CD1c-positive myeloid dendritic cell (primary cell): ENCODE results near the gene SLC2A4RG.

Experiments used
- DNase-seq: peaks from one replicate; pipeline ENCODE4 v3.0.0-alpha.2; 2016; ENCODE audit errors: extremely low spot score

The SLC2A4RG gene

GRCh38 chr20:63752411-63753101, 13.0 kb downstream of the SLC2A4RG start:
- DNase-seq = no peak

- no peak for DNase-seq
These were observed 13.8 kb downstream of the SLC2A4RG start for GRCh38 chr20:63753381-63753780.

DNA sequence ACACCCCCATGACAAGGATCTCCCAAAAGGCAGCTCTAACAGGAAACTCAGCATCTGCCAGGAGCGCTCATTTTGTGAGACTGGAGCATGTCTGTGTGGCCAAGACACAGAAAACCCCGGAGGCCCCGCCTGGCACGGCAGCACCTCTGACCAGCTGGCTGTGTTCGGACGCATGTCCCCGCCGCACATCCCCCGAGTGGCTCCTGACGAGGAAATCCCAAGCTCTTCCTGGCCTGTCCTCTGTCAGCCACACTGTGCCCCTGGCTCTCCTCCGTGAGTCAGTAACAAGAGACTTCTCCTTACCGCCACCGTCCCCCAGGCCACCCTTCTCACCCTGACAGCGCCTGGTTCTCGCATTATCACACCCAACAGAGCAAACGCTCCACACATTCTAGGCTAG, 14.4 kb downstream of the SLC2A4RG start:
- no peak for DNase-seq

DNA sequence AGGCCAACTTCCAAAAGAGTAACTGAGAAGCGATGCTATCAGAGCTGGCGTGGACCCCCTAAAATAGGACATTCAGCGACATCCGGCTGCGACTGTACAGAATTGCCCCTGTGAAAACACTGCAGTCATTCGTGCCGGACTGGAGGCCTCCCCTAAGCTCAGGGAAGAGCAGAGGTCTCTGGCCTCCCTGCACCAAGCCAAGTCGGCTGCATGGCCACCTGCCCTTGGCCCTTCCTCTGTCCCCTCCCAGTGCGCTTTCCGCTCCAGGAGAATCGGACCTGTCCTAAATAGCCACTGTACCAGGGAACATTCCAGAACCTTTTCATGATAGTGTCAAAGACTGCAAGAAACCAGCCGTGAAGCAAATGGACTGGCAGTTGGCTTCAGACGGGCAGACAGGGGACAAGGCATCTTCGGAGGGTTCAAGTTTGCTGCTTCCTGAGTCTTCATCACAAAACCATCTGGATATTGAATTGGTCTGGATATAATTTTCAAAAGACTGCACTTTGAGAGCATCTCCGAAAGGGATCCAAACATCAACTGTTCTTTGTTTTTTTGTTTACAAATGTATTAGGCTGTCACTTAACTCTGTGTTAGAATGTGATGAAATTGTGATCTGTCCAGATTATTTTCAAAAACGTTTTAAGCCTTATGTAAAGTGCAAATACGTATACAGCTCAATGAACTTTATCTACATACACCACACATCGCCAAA, 16.5 kb downstream of the SLC2A4RG start:
- DNase-seq = no peak

DNA sequence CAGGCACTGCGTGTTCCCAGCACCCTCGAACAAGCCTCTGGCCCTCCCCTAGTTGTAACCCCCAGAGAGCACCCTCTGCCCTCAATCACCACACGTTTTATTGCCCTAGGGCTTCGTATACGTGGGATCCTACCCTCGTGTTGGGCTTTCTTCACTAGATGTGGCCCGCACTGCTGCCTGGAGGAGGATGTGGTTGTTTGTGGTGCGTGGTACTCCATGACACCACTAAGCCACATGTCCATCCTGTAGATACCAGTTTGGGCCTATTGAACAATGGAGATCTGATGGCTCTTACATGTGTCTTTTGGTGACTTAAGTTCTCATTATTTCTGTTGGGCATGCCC, 17.0 kb downstream of the SLC2A4RG start:
- no peak for DNase-seq

- DNase-seq = no peak
These were observed 18.6 kb downstream of the SLC2A4RG start for GRCh38 chr20:63758152-63758551.

DNA sequence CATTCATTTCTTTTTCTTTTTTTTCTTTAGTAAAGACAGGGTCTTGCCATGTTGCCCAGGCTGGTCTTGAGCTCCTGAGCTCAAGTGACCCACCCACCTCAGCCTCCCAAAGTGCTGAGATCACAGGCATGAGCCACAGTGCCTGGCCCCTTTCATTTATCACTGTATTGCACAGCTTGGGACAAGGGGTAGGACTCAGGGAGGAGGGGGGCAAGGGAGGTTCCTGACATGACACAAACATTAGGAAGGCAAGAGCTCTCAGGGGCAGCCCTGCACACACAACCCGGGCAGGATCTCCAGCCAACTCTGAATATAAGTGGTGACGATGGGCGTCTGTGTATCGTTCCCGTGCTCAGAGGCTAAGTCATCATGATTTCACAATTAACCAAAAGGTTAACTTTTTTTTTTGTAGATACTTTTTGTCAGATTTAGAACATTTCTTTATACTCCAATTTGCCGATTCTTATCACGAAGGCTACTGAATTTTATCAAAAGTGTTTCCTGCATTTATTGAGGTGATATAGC, 19.9 kb downstream of the SLC2A4RG start:
- DNase-seq = no peak

DNA sequence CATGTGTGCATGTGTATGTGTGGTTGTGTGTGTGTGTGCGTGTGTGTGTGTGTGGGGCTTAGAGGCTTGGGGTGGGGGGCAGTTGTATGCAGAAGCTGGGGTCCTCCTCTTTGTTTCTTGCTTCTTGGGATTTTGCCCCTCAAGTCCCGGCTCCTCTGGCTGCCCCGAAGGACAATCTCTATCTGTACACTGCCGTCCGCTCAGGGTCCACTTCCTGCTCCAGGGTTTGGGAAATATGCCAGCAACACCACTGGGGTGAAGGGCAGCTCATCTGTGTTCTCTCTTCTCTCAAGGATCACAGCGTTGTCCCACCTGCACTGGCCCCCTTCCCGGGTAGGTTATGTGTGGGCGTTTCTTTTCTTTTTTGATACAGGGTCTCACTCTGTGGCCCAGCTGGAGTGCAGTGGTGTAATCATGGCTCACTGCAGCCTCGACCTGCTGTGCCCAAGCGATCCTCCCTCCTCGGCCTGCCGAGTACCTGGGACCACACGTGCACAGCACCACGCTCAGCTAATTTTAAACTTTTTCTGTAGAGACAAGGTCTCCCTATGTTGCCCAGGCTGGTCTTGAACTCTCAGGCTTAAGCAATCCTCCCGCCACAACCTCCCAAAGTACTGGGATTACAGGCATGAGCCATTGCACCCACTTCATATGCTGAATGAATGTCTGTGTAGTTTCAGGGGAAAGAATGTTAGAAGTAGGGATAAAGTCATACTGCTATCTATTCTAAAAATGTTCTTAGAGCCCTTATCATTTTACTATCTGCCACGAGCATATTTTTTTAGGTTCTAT, 25.7 kb downstream of the SLC2A4RG start:
- DNase-seq = no peak

DNA sequence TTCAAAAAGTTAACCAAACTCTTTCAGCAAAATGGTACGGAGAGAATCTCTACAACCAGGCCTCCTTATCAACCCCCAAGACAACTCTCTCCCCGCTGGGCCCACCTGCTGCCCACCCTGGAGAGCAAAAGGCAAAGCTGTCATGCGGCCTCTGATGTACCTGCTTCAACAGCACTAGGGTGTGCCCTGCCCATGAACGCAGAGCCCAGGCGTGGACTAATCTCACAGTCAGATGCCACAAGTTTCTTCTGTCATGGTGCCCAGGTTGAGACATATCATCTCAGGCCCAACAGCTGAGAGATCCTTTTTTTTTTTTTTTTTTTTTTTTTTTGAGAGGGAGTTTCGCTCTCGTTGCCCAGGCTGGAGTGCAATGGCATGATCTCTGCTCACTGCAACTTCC, 26.3 kb downstream of the SLC2A4RG start:
- no peak for DNase-seq

- DNase-seq = no peak
These were observed 27.3 kb downstream of the SLC2A4RG start for GRCh38 chr20:63766695-63767426.

- DNase-seq = no peak
These were observed 27.9 kb downstream of the SLC2A4RG start for GRCh38 chr20:63767456-63767855.

DNA sequence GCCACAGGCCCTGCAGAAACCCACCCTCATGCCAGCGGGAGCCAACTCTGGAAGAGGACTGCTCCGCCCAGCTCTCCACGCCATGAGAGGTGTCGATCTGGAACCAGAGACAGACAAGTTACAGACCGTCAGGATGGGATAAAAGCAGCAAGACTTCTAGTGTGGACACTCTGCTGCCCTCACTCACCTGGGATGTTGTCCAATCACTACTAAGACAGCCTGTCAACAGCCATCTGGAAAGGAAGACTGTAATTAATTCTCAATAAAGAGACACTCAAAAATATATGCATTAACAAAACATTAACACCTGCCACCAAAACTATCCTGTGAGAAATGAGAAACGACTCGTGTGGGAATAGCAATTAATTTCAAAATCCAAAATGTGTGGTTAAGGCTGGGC, 28.3 kb downstream of the SLC2A4RG start:
- no peak for DNase-seq

DNA sequence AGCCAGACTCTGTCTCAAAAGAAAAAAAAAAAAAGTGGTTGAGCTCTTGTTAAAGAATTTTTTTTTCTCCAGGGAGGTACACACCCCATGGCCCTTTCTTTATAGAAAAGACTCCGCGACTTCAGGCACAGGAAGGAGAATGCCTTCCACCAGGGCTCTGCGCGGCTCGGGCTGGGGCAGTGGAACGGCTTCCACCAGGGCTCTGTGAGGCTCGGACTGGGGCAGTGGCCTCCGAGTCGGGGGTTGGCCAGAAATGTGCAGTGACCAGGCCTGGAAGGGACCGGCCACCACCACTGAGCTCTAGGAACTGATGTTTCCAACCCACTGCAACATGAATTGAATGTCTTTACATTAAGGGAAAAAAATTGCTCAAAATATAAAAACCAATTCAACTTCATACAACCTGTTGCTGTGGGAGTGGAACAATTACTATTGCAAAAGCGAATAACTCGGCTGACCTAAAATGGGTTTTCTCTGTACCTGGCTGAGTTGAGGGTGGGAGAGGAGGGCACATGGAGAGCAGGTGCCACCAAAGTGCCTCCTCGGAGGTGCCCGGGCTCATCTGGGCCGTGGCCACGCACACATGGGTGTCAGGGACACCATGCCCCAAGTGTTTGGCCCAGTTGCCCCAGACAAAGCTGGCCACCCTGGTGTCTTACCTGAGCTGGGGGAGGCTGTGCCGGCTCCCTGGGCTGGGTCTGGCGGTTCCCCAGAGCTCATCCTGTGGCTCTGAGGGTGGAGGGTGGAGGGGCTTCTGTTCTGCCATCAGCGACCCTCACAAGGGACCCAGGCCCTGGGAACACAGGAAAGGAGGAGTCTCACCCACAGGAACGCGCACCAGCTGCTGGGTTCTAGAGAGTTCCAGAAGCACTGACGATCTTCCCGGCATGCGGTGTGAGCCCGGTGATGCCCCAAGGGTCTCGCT, 29.3 kb downstream of the SLC2A4RG start:
- DNase-seq = no peak

- no peak for DNase-seq
These were observed 30.4 kb downstream of the SLC2A4RG start for GRCh38 chr20:63769891-63770474.

GRCh38 chr20:63771046-63771707, 31.6 kb downstream of the SLC2A4RG start:
- DNase-seq = no peak

DNA sequence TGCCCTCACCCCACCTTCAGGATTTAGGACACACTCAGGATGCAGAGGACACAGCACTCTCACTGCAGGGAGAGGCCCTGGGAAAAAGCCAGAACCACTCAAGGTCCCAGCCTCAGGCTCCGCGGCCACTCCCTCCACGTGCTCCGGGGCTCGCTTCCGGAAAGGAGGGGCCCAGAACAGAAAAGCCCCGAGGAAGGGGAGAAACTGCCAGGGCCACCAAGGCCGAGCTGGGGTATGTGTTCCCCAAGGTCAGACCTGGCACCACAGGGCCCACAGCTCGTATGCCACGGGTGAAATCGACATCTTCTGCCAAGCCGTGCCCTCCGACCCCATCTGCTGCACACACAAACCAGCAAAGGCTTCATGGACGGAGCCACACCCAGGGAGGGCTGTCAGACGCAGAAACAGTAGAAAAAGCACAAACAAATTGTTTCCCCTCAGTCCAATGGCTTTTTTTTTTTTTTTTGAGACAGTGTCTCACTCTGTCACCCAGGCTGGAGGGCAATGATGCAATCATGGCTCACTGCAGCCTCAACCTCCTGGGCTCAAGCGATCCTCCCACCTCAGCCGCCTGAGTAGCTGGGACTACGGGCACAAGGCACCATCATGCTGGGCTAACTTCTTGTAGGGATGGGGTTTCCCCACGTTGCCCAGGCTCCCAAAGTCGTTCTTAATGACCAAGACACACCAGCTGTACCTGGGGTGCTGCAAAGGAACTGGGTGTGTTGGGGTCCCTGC, 33.4 kb downstream of the SLC2A4RG start:
- no peak for DNase-seq

DNA sequence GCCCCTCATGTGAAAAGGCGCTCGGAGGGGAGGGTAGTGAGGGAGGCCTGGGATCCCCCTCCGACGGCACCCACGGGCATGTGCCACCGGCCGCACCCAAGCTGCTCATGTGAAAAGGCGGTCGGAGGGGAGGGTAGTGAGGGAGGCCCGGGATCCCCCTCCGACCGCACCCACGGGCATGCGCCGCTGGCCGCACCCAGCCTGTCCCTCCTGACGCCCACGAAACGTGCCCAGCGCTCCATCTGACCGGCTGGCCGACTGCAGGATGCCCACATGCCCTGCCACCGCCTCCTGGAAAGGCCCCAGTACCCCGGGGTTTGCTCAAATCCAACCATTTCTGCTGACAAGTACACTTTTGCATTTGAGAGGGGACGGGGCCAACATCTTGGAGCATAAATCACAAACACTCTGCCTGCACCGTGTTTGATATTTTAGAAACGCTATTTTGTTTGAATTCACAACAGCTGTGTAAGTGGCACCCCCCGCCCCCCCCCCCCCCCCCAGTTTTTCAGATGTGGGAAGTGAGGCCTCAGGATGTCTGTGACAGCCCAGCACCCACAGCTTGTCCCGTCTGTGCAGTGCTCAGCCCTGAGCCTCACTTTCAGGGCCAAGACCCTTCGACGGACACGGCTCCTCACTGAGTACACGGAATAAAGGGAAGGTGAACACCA, 34.1 kb downstream of the SLC2A4RG start:
- DNase-seq = no peak

GRCh38 chr20:63774306-63774705, 34.7 kb downstream of the SLC2A4RG start:
- no peak for DNase-seq
